Measurements from ENCODE around the gene TTC5.

Gene TTC5

GRCh38 chr14:20332788-20333493 is 27.2 kb upstream of the TTC5 start, which contains the start of gene CCNB1IP1:
CCNB1IP1 (minus strand) TSS chr14:20333279; CDS start chr14:20316523, 16,756 bp downstream.
- ATAC-seq (replicated peaks; ENCODE audit: extremely low read depth, poor library complexity, severe bottlenecking): peak; percentile 98

GRCh38 chr14:20332431-20332787 is 26.7 kb upstream of the TTC5 start:
- Mint-ChIP-seq H3K4me3 (peak overlapping the region; percentile 92), H3K27ac (ENCODE audit: low read depth) (peak overlapping the region; percentile 91), H3K4me1 (peaks cover 29% of the 10 kb centered on the region), H3K27me3 (no peaks in the 10 kb centered on the region), H3K9me3 (no peaks in the 10 kb centered on the region), H3K36me3 (ENCODE audit: insufficient read depth) (peaks cover 7% of the 10 kb centered on the region)
- ATAC-seq (replicated peaks; ENCODE audit: extremely low read depth, poor library complexity, severe bottlenecking): no peak
- no peak for DNase-seq (ENCODE audit: low spot score in 2 of 2)

More at GRCh38 chr14:20332788-20333493, 27.2 kb upstream of the TTC5 start, which contains the start of gene CCNB1IP1:
- DNase-seq (ENCODE audit: low spot score in 2 of 2): peak in 1 of 2 donors; percentile 33
- H3K4me1 Mint-ChIP-seq: peaks cover 24% of the 10 kb centered on the region
- H3K36me3 Mint-ChIP-seq (ENCODE audit: insufficient read depth): peaks cover 5% of the 10 kb centered on the region
- H3K4me3 Mint-ChIP-seq: peak within 1 kb of the TSS; percentile 92
- no peaks in the 10 kb centered on the region for H3K27me3 Mint-ChIP-seq
- H3K9me3 Mint-ChIP-seq: no peaks in the 10 kb centered on the region
- peak within 1 kb of the TSS; percentile 91 for H3K27ac Mint-ChIP-seq (ENCODE audit: low read depth)

GRCh38 chr14:20331053-20331613 is 25.4 kb upstream of the TTC5 start:
- Mint-ChIP-seq H3K9me3 (no peaks in the 10 kb centered on the region), H3K27me3 (no peaks in the 10 kb centered on the region), H3K36me3 (ENCODE audit: insufficient read depth) (peaks cover 10% of the 10 kb centered on the region), H3K4me3 (no peak overlapping the region), H3K27ac (ENCODE audit: low read depth) (no peak overlapping the region), H3K4me1 (peaks cover 31% of the 10 kb centered on the region)
- DNase-seq (ENCODE audit: low spot score in 2 of 2): no peak
- no peak for ATAC-seq (replicated peaks; ENCODE audit: extremely low read depth, poor library complexity, severe bottlenecking)

- H3K4me1 Mint-ChIP-seq: peaks cover 31% of the 10 kb centered on the region
- H3K4me3 Mint-ChIP-seq: no peak overlapping the region
- no peaks in the 10 kb centered on the region for H3K27me3 Mint-ChIP-seq
- H3K27ac Mint-ChIP-seq (ENCODE audit: low read depth): no peak overlapping the region
- H3K9me3 Mint-ChIP-seq: no peaks in the 10 kb centered on the region
- peaks cover 16% of the 10 kb centered on the region for H3K36me3 Mint-ChIP-seq (ENCODE audit: insufficient read depth)
- no peak for DNase-seq (ENCODE audit: low spot score in 2 of 2)
- no peak for ATAC-seq (replicated peaks; ENCODE audit: extremely low read depth, poor library complexity, severe bottlenecking)
These were observed 23.6 kb upstream of the TTC5 start for GRCh38 chr14:20329355-20329754.

GRCh38 chr14:20328705-20329104 is 23.0 kb upstream of the TTC5 start:
- Mint-ChIP-seq H3K27me3 (no peaks in the 10 kb centered on the region), H3K27ac (ENCODE audit: low read depth) (no peak overlapping the region), H3K9me3 (no peaks in the 10 kb centered on the region), H3K4me1 (peaks cover 31% of the 10 kb centered on the region), H3K4me3 (no peak overlapping the region), H3K36me3 (ENCODE audit: insufficient read depth) (peaks cover 21% of the 10 kb centered on the region)
- DNase-seq (ENCODE audit: low spot score in 2 of 2) (no peak), ATAC-seq (replicated peaks; ENCODE audit: extremely low read depth, poor library complexity, severe bottlenecking) (no peak)

- no peak overlapping the region for H3K4me3 Mint-ChIP-seq
- DNase-seq (ENCODE audit: low spot score in 2 of 2): no peak
- peaks cover 23% of the 10 kb centered on the region for H3K36me3 Mint-ChIP-seq (ENCODE audit: insufficient read depth)
- peak overlapping the region; percentile 27 for H3K27ac Mint-ChIP-seq (ENCODE audit: low read depth)
- no peaks in the 10 kb centered on the region for H3K27me3 Mint-ChIP-seq
- ATAC-seq (replicated peaks; ENCODE audit: extremely low read depth, poor library complexity, severe bottlenecking): no peak
- H3K9me3 Mint-ChIP-seq: no peaks in the 10 kb centered on the region
- peaks cover 26% of the 10 kb centered on the region for H3K4me1 Mint-ChIP-seq
These were observed 21.5 kb upstream of the TTC5 start for GRCh38 chr14:20327005-20327869.

GRCh38 chr14:20317720-20318119 is 12.0 kb upstream of the TTC5 start:
- H3K27ac Mint-ChIP-seq (ENCODE audit: low read depth): no peak overlapping the region
- peaks cover 45% of the 10 kb centered on the region for H3K36me3 Mint-ChIP-seq (ENCODE audit: insufficient read depth)
- H3K4me3 Mint-ChIP-seq: no peak overlapping the region
- H3K27me3 Mint-ChIP-seq: no peaks in the 10 kb centered on the region
- DNase-seq (ENCODE audit: low spot score in 2 of 2): no peak
- ATAC-seq (replicated peaks; ENCODE audit: extremely low read depth, poor library complexity, severe bottlenecking): no peak
- H3K4me1 Mint-ChIP-seq: no peaks in the 10 kb centered on the region
- no peaks in the 10 kb centered on the region for H3K9me3 Mint-ChIP-seq

- Mint-ChIP-seq H3K4me3 (no peak overlapping the region), H3K27me3 (no peaks in the 10 kb centered on the region), H3K36me3 (ENCODE audit: insufficient read depth) (peaks cover 47% of the 10 kb centered on the region), H3K4me1 (no peaks in the 10 kb centered on the region), H3K9me3 (no peaks in the 10 kb centered on the region), H3K27ac (ENCODE audit: low read depth) (no peak overlapping the region)
- ATAC-seq (replicated peaks; ENCODE audit: extremely low read depth, poor library complexity, severe bottlenecking) (no peak), DNase-seq (ENCODE audit: low spot score in 2 of 2) (no peak)
These were observed 8.3 kb upstream of the TTC5 start for GRCh38 chr14:20314026-20314425.

GRCh38 chr14:20306079-20306423 is 300 bp upstream of the TTC5 start:
- Mint-ChIP-seq H3K27me3 (no peaks in the 10 kb centered on the region), H3K4me1 (peaks cover 35% of the 10 kb centered on the region), H3K27ac (ENCODE audit: low read depth) (peak overlapping the region; percentile 84), H3K4me3 (peak overlapping the region; percentile 88), H3K36me3 (ENCODE audit: insufficient read depth) (peaks cover 15% of the 10 kb centered on the region), H3K9me3 (no peaks in the 10 kb centered on the region)
- ATAC-seq (replicated peaks; ENCODE audit: extremely low read depth, poor library complexity, severe bottlenecking): no peak
- no peak for DNase-seq (ENCODE audit: low spot score in 2 of 2)

- H3K9me3 Mint-ChIP-seq: no peaks in the 10 kb centered on the region
- H3K36me3 Mint-ChIP-seq (ENCODE audit: insufficient read depth): peaks cover 34% of the 10 kb centered on the region
- H3K27me3 Mint-ChIP-seq: no peaks in the 10 kb centered on the region
- DNase-seq (ENCODE audit: low spot score in 2 of 2) (no peak), ATAC-seq (replicated peaks; ENCODE audit: extremely low read depth, poor library complexity, severe bottlenecking) (no peak)
- peaks cover 37% of the 10 kb centered on the region for H3K4me1 Mint-ChIP-seq
- H3K27ac Mint-ChIP-seq (ENCODE audit: low read depth): no peak overlapping the region
- H3K4me3 Mint-ChIP-seq: no peak overlapping the region
These were observed 3.6 kb downstream of the TTC5 start for GRCh38 chr14:20302042-20302755.

GRCh38 chr14:20295067-20295466 is 10.7 kb downstream of the TTC5 start:
- Mint-ChIP-seq H3K9me3 (no peaks in the 10 kb centered on the region), H3K27ac (ENCODE audit: low read depth) (peak overlapping the region; percentile 76), H3K4me3 (no peak overlapping the region), H3K4me1 (peaks cover 10% of the 10 kb centered on the region), H3K27me3 (no peaks in the 10 kb centered on the region), H3K36me3 (ENCODE audit: insufficient read depth) (peaks cover 66% of the 10 kb centered on the region)
- DNase-seq (ENCODE audit: low spot score in 2 of 2) (no peak), ATAC-seq (replicated peaks; ENCODE audit: extremely low read depth, poor library complexity, severe bottlenecking) (no peak)

- ATAC-seq (replicated peaks; ENCODE audit: extremely low read depth, poor library complexity, severe bottlenecking): no peak
- Mint-ChIP-seq H3K9me3 (no peaks in the 10 kb centered on the region), H3K27me3 (no peaks in the 10 kb centered on the region), H3K27ac (ENCODE audit: low read depth) (peak overlapping the region; percentile 76), H3K4me3 (no peak overlapping the region), H3K36me3 (ENCODE audit: insufficient read depth) (peaks cover 66% of the 10 kb centered on the region), H3K4me1 (peaks cover 10% of the 10 kb centered on the region)
- DNase-seq (ENCODE audit: low spot score in 2 of 2): no peak
These were observed 11.1 kb downstream of the TTC5 start for GRCh38 chr14:20294636-20295035.

Measured in central memory CD8-positive, alpha-beta T cell (primary cell).